GM18499 (cell line): ENCODE data around the gene WNK4.
A peak's percentile ranks its signal among the peaks of the same experiment; 100 is the strongest.
"Not testable (repeated sequence)": the region's sequence is repeated elsewhere in the genome, so short reads cannot be mapped to it uniquely, and the experiment has no call there.

Experiments used
- ATAC-seq: cut with Tn5 transposase; IDR thresholded peaks from one replicate; pipeline ENCODE4 v1.9.1; 2021; ENCODE audit warnings: moderate number of reproducible peaks; ENCODE audit not compliant: insufficient read depth, unreplicated experiment

The WNK4 gene

GRCh38 chr17:42779936-42780850 is at the start of gene WNK4:
WNK4 (plus strand) TSS chr17:42780610; CDS start chr17:42780699, 89 bp downstream.
- no peak for ATAC-seq

DNA sequence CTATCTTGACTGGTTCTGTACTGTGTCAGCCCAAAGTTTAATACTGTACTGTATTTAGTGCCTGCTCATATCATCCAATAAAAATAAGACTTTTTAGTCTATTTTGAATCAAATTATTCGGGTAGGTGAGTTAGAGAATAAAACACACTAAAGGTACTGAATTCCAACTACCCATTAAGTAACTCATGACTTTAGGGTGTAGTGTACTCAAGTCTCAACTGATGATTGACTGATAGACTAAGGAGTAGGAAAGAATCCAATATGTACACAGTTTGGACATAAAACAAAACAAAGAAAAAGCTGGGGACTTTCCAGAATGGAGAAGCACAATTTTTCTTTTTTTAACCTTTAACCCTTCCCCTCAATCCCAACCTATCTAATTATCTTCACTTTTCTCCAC is 39.7 kb upstream of the WNK4 start:
- ATAC-seq, result no peak

DNA sequence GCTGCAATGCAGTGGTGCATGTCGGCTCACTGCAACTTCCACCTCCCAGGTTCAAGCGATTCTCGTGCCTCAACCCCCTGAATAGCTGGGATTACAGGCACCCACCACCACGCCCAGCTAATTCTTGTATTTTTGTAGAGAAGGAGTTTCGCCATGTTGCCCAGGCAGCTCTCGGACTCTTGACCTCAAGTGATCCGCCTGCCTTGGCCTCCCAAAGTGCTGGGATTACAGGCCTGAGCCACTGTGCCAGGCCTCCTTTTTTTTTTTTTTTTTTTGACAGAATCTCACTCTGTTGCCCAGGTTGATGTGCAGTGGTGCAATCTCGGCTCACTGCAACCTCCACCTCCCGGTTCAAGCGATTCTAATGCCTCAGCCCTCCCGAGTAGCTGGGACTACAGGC is 37.5 kb upstream of the WNK4 start:
- ATAC-seq, result not testable (repeated sequence)

DNA sequence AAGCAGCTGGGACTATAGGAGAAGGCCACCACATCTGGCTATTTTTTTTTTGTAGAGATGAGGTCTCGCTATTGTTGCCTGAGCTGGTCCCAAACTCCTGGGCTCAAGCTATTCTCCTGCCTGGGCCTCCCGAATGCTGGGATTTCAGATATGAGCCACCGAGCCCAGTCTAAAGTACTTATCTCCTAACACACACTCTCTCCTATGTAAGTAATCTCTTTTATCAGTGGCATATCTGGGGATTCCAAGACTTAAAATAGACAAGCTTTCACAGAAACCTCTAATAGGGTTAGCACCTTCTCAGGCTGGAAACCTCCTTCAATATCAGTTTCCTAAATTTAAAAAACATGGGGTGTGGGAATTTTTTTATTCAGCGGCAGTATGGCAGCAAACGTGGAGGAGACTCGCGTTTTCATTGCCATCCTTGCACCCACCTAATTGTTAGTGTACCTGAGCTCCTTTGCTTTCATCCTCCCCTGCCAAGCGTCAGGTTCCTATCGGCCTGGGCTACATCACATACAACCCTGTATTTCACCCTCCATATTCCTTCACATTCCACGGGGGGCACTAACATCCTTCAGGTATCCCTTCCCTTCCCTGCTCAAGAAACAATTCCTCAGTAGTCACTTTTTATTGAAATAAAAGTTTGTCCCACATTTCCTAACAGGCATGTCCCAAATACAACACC is 36.7 kb upstream of the WNK4 start:
- no peak for ATAC-seq

GRCh38 chr17:42744283-42744805 is 36.1 kb upstream of the WNK4 start:
- peak; percentile 26 for ATAC-seq

GRCh38 chr17:42744806-42745617 is 35.4 kb upstream of the WNK4 start, which contains the start of gene EZH1:
EZH1 (minus strand) TSS chr17:42745040; CDS start chr17:42728941, 16,099 bp downstream.
- peak; percentile 66 for ATAC-seq

DNA sequence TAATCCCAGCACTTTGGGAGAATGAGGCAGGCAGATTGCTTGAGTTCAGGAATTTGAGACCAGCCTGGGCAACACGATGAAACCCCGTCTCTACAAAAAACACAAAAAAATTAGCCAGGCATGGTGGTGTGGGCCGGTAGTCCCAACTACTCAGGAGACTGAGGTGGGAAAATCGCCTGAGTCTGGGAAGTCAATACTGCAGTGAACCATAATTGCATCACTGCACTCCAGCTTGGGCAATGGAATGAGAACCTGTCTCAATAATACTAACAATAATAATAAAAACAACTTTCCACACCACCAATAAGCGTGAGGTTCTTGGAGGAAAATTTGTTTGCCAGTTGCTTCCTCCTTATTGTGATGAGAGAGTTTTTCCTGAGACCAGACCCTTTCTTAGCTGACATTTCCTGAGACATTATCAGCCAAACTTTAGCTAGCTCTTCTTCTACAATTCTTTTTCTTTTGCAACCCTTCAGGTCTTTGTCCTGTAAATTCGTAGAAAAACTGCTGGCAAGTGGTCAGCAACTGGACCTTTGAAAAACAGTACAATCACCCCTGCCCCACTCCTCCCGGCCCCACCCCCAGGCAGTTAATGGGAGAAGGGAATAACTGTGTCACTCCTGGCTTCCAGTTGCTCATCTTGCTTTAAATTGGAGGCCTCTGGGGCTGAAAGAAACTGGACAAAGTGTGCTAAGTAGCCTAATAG is 32.1 kb upstream of the WNK4 start:
- ATAC-seq, result no peak

GRCh38 chr17:42748908-42749798 is 31.3 kb upstream of the WNK4 start:
- no peak for ATAC-seq

DNA sequence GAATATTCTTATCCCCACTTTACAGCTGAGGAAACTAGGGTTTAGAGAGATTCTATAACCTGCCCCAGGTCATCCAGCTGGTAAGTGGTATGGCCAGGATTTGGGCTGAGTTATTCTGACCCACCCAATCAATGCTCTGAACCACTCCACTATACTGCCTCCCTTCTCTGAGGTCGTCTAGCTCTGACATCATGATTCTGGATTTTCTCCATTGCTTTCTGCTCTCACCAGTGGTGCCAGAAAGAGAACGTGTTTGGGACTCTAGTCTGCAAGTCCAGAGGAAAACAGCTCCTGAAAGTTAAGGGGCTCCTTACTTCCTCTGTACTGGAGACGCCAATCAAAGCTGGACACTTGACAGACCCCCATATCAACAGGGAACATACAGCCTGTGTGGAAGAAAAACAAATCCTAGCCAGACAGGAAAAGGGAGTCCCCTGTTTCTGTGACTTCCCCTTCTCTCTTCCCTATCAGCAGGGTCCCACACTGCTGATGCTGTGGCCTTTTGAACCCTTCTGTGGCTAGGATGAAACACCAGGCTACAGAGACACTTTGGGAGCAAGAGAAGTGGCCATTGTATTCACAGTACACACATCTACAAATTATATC is 29.6 kb upstream of the WNK4 start:
- ATAC-seq, result no peak

DNA sequence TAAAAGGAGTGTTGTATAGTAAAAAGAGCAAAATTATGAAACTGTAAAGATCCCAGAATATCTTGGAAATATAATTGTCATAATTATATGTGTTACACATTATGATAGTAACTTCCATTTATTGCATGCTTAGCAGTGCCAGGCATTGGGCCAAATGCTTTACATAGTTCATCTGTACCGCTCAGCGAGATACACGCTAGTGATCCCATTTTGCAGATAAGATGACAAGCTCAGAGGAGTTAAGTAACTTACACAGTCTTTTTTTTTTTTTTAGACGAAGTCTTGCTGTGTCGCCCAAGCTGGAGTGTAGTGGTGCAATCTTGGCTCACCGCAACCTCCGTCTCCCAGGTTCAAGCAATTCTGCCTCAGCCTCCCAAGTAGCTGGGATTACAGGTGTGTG is 28.8 kb upstream of the WNK4 start:
- ATAC-seq, result no peak

- ATAC-seq, result no peak
Observed at GRCh38 chr17:42754782-42755181, 25.6 kb upstream of the WNK4 start.

DNA sequence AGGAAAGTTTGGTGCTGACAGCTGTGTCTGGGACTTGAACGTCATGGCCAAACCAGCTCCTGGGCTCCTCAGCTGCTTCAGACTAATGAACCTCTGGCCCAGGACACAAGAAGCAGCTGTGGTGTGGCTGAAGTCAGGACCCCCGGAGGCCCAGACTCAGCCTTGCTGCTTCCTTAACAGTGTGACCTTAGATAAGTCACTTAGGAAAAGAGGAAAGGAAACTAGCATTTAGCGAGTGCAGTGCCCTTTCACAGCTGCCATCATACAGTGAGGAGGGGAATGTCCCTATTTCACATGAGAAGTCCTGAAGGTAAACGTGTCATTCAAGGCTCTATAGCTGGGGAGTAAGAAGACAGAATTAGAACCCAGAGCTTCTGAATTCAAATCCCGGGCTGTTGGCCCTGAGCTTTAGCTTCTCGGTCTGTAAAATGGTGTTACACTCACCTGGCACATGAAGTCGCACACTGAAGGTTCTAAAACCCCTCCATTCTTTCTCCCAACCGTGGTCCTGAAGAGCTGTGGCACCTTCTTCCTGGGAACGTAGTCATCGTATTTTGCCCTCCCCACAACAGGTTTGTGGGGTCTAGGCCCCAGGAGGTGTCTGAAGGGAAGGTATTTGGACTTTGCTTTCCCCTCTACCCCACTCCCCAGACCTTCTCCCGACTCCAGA is 20.3 kb upstream of the WNK4 start:
- ATAC-seq, result no peak

GRCh38 chr17:42760652-42761581 is 19.5 kb upstream of the WNK4 start, which contains the start of gene RAMP2:
RAMP2 (plus strand) TSS chr17:42761227; CDS start chr17:42761262, 35 bp downstream.
- ATAC-seq, result no peak

DNA sequence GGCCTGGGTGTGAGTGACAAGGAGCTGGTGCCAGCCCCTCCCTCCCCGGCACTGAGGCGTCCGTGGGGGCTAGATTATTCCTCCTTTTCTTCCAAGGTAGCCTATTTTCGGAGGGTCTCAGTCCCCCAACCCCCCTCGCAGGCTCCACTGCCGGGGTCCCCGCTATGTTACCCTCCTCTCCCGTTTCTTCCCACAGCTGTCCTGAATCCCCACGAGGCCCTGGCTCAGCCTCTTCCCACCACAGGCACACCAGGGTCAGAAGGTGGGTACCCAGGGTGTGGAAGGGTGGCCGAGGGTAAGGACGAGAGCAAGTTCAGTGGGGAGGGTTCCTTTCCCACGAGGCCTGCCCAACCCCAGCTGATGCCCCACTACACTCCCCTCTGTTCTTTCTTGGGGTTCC is 18.8 kb upstream of the WNK4 start:
- ATAC-seq, result no peak

GRCh38 chr17:42766124-42766523 is 14.3 kb upstream of the WNK4 start:
- no peak for ATAC-seq

DNA sequence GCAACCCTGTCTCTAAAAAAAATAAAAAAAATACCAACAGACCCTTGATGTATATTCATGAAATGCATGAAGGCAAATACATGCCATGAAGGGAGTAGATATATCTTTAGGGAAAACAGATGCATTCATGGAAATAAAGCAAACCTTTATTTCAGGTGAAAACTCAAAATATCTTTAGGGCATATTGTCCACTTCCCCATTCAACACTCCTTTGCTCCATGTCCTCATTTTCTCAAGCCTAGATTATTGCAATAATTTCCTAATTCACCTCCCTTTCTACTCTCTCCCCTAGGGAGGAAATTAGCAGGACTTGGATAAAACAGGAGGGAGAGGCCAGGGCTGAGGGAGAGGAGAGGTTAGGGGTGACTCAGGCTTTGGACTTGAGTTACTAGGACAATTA is 12.9 kb upstream of the WNK4 start:
- no peak for ATAC-seq

- not testable (repeated sequence) for ATAC-seq
Observed at GRCh38 chr17:42768006-42768405, 12.4 kb upstream of the WNK4 start.
